Fibroblast of skin of right biceps (primary cell): ENCODE measurements around the gene ABCA1.
"Not testable (repeated sequence)": the region's sequence is repeated elsewhere in the genome, so short reads cannot be mapped to it uniquely, and the experiment has no call there.

ENCODE experiments used
- DNase-seq: peaks from one replicate; pipeline ENCODE4 v3.0.0-alpha.2; 2013

Gene ABCA1

DNA sequence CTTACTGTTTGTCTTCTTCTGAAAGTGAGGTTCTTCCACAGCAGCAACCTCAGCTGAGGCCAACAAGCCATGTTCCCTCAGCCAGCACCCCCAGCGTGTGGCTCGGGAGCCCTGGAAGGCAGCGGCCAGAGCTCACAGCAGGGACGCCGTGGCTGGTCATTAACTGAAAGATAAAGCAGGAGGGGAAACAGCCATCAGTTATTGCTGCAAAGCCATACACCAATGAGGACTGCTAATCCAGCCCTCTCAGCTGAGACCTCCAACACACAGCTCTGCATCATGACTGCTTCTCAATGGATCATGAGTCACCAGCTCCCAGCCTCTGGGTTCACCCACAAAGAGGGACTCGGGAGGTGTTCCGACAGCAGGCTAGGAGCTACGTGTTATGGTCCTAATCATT lies 24.3 kb downstream of the ABCA1 start:
- peak; percentile 68 for DNase-seq

DNA sequence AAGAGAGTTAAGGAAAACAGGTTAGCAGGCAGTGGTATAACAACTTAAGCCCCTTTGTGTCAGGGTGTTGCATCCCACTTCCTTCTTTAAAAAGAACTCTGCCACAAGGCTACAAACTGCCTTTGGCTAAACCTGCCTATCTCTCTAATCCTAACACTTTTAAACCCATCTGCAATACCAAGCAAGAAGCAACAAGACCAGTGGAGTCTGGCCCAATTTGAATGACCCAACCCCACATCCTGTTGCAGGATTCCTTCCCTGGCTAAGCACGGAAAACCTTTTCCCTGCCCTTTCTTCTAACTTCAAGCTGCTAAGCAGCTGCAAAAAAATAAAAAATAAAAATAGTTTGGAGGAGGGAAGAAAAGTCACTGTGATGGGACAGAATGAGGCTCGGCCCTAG lies 27.1 kb downstream of the ABCA1 start:
- DNase-seq: no peak

DNA sequence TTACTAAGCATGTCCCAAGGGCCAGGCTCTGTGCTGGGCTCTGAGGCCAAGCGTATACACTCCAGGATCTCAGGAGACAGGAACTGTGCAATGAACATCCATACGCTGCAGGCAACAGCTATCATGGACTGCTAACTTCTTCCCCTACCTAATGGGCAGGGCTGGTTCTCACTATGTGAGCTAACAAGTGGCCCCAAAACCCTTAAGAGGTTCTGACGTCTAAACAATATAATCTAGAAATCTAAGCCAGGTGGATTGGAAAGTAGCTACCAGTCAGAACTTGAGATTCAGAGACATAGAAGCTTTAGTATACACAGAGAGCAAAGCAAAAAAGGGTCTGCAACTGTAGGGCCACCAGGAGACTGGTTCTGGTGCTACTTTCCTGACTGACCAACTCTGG lies 27.6 kb downstream of the ABCA1 start:
- DNase-seq: no peak

DNA sequence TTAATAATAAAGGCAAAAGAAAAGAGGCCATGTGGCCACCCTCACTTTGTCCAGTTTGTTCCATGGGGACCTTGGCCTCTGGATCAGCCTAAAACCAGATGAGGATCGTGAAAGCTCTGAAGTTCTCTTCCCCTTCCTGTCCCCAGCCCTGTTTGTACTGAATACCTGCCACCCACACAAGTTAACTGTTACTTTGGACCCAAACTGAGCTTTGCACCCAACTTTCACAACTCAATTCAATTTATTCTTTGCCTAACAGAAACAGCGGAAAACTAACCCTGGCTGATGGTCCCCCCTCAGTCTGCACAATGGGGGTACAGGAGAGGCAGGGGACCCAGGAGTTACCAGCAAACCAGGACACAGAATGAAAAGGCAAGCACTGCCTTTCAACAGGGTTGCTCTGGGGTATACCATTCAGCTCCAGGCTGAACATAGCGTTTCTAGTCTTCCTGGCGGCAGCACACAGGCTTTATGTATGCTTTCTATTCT lies 28.2 kb downstream of the ABCA1 start:
- DNase-seq: no peak

DNA sequence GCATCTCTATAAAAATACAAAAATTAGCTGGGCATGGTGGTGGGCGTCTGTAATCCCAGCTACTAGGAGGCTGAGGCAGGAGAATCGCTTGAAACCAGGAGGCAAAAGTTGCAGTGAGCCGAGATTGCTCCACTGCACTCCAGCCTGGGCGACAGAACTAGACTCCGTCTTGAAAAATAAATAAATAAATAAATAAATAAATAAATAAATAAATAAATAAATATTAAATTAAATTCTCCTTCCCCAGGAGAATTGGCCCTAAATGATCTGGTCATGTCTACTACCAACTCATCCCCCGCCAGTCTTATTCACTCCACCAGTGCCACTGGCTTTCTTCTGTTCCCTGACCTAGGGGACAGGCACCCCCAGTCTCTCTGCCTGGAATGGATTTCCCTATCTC lies 29.6 kb downstream of the ABCA1 start:
- not testable (repeated sequence) for DNase-seq

DNA sequence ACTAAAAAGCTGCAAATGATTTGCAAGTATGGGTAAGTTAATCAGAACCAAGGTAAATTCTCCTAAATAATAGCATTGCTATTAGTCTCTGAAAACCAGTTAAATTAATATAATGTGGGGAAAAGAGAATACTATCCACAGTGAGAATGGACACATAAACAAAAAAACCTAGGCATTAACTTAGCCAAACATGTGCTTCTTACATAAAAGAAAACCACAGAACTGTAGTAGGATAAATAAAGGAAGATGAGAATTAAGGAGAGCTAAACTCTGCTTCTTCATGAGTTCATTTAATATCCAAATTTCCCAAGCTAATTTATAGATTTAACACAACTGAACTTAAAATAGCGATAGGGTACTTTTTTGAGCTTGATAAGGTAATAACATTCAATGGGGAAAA lies 31.8 kb downstream of the ABCA1 start:
- no peak for DNase-seq

DNA sequence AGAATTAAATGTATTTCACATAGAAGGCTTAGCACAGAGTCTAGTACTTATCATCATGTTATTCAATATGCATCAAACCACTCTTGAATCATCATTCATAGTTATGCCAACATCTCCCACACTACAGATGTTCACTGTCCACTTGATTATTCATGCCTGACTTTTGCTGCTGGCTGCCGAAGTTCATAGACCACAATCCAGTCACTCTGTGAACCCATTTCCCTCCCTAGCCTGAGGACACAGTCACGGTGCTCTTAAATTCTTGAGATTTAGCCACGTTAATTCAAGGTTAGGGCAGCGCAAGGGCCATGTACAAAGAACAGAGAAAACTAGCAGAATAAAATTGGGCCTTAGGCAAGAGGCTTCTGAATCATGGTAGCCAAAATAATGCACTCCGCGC lies 32.4 kb downstream of the ABCA1 start:
- peak; percentile 50 for DNase-seq

DNA sequence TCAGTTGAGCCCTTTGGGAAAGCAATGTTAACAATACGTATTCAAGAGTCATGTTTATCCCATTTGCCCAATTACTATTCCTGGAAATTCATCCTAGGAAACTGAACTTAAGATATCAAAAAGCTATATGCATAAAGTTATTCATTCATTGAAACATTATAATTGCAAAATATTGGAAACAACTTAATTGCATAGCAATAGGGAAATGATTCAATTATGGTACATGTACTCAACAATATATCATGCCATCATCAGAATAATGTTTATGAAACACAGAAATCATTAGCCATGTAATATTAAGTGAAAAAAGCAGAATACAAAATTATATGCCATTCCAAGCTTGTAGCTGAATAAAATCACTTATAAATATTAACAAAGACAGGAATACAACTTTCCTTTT lies 35.3 kb downstream of the ABCA1 start:
- no peak for DNase-seq

DNA sequence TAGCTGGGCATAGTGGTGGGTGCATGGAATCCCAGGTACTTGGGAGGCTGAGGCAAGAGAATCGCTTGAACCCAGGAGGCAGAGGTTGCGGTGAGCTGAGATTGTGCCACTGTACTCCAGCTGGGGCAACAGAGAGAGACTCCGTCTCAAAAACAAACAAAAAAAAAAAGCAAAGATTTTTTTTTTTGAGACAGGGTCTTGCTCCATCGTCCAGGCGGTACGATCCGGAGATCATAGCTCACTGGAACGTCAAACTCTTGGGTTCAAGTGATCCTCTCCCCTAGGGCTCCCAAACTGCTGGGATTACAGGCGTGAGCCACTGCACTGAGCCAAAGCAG lies 37.6 kb downstream of the ABCA1 start:
- no peak for DNase-seq

DNA sequence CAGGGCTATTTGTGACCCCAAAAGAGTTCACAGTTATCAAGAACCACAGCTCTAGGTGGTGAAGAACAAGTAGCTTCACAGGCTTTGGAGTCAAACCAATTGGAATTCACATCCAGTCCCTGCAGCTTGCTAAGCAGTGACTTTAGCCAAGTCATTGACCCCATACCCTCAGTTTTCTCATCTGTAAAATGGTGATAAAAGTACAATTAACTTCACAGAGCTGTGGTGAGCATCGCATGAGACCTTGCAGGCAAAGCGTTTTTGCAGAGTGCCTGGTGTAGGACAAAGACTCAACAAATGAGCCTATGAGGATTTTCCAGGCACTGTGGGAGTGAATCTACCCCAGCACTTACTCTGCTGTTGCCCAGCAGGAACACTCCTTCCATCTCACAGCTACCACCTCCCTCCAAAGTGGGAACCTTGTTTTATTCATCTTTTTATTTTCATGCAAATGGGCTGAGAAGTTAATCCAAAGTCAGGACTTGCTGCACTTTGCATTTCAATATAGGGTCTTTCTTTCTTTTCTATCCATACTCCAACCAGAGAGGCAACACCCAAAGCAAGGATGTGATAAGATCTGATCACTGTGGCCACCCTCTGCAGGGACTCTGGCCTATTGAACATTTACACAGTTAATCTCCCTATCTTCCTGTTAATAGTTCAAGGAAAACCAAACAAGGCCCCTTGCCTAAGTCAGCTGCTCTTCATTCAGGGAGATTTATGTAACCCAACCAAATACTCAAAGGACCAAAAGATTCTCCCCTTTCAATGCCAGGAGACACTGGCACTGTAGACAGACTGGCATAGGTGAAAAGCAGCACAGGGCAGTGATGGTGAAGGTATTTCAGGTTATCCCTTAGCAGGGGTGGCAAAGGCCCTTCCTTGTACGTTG lies 41.9 kb downstream of the ABCA1 start:
- no peak for DNase-seq

DNA sequence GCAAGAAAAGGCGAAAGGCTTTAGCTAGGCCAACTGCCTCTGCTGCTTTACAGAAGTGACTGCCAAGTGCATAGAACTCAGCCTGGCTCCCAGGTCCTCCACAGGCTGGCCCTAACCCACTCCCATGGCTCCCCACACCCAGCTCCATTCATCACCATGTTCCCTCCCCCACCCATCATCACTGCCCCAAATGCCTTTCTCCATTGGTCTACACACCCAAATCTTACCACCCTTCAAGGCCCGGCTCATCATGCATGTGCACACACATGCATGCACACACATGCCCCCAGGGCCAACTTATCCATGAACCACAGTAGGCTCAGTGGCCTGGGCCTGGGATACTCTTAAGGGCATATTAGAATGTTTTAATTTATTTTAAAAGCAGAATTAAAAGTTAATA lies 44.8 kb downstream of the ABCA1 start:
- no peak for DNase-seq

DNA sequence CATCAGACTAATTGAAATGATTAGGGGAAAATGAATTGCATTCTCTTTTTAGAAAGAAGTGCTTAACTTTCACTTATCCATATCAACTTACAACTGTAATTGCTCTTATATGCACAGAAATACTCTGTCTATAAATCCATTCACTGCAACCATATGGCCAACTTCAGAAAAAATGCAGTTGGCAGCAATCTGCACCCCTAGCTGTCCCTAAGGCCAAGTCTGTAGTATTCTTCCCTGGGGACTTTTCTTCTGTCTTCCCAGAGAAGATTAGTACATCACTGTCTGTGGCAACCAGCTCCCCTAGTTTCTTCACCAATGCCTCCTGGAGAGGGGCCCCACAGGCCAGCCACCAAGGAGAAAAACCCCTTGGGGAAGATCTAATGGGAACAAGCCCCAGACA lies 45.4 kb downstream of the ABCA1 start:
- no peak for DNase-seq

DNA sequence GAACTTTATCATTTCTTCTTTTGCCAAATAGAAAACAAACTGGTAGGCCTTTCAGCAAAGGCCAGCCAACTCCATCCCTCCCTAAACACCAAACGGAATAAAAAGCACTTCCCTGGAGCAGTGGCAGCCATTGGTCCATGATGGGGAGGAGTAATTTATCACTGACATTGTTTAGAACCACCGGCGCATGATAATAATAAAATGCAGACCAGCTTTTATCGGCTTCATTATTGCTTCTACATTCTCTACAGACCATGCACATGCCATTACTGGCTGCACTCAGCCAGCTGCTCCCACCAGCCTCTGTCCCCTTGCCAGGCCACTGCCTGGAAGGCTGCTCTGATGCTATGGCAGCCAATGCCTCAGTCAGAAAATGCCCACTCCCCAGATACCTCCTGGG lies 45.9 kb downstream of the ABCA1 start:
- DNase-seq: no peak

DNA sequence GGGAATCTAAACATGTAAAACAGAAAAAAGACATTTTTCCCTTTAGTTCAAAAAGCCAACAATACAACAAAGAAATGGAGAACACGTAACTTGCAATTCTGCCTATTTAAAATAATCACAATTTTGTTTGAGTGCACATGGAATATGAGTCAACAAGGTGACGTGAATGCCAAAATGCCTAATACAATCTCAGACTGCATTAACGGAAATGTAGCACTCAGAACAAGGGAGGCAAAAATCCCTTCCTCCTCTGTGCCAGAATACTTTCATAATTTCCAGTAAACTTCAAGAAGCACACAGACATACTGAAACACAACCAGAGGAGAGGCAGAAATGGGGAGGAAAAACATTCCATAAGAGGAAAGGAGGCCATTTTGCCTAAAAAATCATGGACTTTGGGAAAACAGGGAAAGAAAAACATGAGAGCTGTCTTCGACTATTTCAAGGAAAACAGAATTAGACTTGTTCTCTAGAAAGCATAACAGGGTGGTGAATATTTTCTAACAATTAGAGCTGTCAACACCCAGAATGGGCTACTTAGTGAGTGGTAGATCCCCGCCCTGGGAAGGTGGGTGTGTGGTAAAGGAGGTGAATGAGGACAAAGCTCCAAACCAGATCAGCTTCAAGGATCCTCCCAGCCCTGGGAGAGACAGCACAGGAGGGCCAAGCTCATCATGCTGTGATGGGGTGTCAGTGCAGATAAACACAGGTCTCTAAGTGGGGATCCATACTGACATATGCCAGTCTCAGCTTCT lies 48.2 kb downstream of the ABCA1 start:
- peak; percentile 51 for DNase-seq

DNA sequence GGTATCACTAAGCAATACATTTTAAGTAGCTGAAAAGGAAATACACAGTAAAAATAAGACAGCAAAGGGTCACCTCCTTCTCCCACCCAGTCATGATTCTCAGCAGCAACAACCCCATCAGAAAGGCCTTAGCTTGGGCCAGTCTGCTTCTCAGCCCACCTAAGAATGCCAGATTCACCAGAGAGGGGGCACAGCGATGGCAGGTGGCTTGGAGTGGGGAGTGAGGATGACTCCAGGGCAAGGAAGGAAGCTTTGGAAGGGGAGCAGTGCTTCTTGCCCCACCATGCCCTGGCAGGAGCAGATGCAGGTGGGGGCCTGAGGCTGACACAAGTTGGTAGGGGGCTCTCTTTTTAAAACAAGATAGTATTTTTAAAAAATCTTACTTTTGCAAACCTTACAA lies 51.4 kb downstream of the ABCA1 start:
- DNase-seq: no peak

DNA sequence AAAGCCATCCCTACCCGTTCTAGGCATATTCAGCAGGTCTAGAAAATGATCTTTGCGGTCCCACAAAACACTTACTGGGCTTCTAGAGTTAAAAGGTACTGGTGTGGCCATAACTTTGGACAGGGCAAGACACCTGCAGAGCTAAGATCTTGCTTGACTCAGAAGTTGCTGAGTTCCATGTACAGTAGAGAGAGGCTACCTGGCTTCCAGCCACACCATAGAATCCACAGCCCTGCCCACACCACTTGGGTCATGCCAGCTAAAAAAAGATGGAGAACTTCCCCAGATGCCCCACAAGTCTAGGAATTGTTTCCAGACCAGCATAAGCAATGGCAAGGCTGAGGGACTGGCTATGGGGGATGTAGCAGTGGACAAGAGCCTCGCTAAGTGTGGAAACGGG lies 52.1 kb downstream of the ABCA1 start:
- DNase-seq: no peak

DNA sequence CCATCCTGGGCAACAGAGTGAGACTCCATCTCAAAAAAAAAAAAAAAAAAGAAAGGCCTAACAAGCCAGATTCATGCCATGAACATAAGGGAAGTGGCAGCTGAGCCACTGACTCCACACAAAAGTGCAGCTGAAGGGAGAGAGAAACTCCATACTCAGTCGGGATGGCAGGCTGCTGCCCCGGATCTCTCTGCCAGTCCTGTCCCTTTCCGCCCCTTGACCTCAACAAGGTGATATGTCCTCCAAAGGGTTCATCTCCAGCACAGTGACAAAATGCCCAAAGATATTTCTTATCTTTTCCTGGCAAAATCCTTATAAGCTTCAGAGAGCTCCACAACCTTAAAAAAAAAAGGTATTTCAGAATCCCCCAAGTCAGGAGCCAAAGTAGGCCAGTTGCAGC lies 52.6 kb downstream of the ABCA1 start:
- DNase-seq: no peak

DNA sequence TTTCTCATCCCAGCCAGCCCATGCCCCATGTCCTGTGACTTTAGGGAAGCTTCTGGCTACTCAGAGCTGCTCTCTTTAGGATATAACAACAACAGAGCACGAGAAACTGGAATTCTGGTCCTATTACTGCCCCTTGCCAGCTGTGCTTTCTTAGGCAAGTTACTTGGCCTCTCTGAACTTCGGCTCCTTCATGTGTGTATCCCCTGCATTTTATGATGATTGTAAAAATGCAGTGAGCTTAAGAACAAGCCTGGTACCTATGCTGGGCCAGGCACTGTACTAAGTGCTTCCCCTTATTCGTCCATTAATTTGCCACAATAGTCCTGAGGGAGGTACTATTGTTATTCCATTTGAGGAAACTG lies 54.5 kb downstream of the ABCA1 start:
- DNase-seq: no peak

DNA sequence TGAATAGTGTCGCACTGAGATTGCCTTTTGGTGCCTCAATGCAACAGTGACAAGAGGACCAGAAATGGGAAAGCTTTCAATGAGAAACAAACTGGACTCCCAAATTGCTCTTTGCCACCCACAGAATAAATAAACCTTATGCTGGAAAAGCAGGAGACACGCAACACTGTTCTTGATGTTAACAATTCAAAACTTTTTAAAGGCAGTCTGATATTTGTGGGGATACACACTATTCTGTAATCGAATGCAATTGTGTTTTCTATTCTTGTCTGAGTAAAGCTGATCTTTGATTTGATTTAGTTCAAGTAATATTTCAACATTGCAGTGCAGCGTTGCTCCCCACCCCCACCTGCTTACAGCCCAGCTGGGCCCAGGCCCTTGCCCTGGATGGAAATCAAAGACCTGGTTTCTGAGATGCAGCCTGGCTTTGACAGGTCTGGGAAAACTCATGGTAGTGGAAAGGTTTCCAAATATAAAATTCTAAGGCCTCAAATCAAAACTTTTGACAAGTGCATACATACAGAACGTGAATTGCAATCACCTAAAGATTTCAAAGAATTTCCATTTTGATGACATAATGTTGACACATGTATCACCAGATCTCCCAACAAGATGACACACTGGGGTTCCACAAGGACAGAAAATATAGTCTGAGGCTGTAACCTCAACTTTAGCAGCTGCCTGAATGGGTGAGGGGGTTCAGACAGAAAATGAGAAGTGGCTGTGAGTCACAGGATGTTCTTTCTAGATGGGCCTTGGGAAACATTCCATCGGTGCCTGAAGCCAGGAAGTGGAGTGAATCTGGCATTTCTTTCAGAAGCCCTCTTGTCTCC lies 55.1 kb downstream of the ABCA1 start:
- DNase-seq: peak; percentile 98

DNA sequence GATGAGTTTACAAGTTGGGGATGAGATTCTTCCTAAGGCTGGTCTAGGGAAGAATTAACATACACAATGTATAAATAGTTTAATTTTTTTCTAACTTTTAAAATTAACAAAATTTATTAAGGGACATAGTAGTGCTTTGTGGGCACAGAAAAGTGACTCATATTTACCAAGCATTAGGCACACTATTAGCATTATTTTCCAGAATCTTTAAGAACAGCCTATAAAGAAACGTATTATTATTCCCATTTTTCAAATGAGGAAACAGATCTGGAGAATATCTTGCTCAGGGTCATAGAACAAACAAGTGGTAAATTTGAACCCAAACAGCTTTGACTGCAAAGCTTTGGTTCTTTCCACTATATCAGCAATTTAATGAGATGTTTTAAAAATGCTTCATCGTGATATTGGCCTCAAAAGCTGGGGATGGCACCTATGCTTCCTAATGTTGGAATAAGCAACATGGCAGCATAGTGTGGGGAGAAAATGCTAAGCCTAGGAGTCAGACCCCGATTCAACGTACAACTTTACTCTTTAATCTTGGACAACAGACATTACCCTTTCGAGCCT lies 55.9 kb downstream of the ABCA1 start:
- DNase-seq: no peak

DNA sequence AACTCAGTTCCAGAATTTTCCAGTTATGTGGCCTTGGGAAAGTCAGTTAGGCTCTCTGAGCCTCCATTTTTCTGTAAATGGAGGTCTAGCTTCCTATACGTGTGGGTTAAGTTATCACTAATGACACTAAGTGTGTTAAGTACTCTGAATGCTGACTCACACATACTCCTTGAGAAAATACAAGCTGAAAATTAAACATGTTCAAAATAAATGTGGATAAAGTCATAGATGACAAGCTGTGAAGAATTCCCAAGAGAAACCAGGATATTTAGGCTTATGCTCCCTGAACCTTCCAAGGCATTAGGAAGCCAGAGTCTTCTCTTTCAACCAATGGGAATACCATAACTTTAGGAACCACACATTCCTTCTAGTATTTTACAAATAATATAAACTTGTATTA lies 58.1 kb downstream of the ABCA1 start:
- DNase-seq: peak; percentile 73

DNA sequence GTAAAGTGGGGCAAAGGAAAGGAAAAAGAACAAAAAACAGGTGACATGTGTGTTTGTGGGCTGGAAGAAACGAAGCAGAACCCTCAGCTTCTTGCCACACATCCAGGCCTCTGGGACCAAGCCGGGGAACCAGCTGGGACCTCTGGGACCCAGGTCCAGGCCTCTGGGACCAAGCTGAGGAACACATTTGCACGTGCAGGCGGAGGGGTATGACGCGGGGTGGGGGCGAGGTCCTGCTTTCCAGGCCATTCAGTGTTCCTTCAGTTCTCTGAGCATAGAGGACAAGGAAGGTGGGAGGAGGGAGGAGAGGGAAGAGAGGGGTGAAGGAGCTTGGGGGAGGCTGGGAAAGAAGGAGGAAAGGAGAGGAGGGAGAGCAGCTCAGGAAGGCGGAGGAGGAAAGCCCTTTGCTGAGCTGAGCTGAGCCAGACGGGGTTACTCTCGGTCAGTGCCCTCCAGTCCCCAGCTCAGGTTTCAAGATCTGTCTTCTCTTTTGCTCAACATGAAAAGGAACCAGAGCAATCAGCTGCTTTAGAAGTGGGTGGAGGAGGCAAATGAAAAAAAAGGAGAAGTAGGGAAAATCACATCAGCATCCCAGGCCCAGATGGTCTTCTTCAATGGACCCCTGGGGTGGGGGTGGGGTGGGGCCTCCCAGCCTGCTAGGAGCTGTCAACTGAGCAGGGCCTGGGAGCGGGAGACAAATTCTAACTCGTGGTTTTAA lies 59.1 kb downstream of the ABCA1 start:
- DNase-seq: peak; percentile 85

DNA sequence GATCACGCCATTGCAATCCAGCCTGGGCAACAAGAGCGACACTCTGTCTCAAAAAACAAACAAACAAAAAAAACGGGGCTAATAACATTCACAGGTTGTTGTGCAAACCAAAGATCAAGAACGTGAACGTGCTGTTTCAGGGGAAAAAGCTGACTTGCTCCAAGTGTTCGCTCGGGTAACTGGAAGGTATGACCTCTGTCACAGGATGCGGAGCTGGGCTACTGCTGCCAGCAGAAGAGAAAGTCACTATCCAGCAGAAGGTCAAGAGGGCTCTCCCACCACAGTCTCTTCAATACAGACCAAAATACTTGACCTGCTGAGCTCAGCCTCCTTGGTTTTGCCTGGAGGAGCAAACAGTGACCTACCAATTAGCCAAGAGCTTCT lies 59.7 kb downstream of the ABCA1 start:
- DNase-seq: no peak
